ENCODE data around the gene ZFHX2. TPM values are rescaled to one million over a fixed set of nuclear protein-coding genes. Genes with fewer than 3 reads are reported as not detected.

ZFHX2 gene
- total RNA-seq, 1 donor = 0.81 TPM

GRCh38 chr14:23523229-23524016, 28.1 kb downstream of the ZFHX2 start:
- DNase-seq (ENCODE audit: low read depth in 2 of 3, low spot score in 2 of 3) = no peak

DNA sequence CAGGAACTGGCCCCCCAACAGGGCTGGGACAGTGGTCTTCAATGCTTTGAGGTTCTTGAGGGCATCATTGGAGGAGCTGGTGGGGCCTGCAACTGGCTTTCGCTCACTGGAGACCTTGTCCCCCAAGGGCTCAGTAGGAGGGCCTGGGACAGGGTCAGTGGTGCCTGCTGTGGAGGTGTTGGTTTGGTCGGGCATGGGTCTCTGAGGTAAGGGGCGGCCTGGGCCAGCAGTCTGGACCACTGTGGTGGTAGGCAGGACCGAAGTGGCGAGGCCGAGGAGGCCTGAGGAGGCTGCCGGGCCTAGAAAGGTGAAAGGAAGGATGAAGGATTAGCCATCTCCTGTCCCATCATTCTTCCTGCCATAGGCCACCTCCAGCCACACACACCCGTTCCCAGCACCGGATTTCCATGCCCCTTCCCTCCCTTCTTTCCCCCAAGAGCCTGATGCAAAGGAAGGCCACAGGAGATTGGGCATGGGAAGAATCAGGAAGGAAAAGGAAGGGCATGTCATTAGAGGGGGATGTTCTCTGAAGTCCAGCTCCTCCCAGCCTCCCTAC, 28.8 kb downstream of the ZFHX2 start:
- DNase-seq (ENCODE audit: low read depth in 2 of 3, low spot score in 2 of 3) = no peak

DNA sequence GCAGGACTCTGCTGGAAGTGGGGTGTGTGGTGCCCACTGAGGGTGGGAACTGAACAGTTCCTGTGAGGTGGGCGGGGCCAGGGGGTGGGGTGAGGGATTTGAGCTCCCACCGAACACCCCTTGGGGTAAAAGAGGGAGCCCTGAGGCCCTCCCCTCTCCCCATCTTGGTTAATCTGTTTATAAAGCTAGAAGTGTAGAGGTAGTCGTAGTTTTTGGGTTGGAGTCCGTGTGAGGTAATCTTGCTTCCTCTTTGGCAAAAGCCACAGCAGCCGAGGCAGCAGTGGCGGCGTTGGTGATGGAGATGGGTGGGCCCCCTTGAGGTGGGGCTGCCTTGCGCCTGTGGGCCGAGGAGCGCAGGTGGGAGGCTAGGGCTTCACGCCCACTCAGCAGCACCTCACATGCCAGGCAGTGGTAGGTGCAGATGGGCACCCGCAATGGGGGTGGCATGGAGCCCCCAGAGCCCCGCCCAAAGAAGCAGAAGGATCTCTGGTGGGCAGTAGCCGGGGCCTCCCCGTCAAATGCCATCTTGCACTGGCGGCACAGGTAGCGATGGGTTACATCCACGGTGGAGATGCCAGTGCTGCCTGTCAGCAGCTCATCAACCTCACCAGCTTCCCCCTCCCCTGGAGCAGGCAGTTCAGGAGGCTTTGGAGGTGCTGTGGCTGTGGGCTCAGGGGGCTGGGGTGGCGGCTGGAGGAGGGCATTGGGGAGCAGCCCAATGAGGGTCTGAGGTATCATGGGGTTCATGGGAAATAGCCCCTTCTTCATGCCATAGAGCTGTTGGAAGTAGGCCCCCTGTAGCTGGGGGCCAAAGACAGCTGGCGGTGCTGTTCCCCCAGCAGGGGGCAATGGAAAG, 29.6 kb downstream of the ZFHX2 start:
- DNase-seq (ENCODE audit: low read depth in 2 of 3, low spot score in 2 of 3) = peak in 1 of 3 donors; percentile 25

DNA sequence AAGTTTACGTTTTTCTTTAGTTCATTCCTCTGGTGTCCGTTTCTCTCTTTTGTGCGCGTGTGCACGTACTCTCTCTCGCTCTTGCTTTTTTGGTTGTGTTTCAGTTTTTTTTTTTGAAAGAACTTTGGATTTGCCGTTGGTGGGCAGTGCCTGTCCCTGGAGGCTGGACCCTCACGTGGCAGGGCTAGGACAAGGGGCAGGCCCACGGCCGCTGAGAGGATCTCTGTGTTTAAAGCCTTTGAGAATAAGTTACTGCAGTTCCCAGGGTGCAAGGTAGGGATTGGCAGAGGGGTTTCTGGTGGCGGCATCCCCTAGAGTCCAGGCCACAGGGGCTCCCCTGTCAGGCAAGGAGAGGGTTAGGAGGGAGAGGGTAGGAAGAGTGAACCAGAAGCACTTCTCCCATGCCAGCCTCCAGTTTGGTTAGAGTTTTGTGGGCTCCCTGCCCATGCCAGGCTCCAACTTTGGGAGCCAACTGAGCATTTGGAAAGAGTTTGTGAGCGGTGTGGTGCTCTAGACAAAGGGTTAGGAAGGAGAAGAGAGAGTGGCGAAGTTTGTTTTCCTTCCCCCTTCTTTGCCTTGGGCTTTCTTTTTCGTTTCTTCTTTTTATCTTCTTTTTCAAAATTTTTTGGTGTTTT, 30.5 kb downstream of the ZFHX2 start:
- DNase-seq (ENCODE audit: low read depth in 2 of 3, low spot score in 2 of 3) = no peak

DNA sequence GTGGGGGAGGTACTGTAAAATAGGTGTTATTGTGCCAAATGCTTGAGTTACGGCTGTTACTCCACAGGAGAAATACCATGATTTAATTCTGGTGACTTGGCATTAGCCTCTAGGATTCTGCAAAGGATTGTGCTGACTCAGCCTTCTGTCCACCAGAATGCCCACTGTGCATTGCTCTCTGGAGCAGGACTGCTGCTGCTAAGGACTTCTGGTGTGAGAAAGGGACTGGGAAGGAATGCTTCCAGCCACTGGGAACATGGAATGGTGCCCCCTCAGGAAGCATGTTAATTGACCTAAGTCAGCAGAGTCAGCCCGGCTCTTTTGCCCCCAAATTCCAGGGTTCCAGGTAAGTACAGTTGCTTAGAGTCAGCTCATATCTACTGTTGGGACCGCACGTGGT, 32.9 kb downstream of the ZFHX2 start:
- DNase-seq (ENCODE audit: low read depth in 2 of 3, low spot score in 2 of 3) = no peak

DNA sequence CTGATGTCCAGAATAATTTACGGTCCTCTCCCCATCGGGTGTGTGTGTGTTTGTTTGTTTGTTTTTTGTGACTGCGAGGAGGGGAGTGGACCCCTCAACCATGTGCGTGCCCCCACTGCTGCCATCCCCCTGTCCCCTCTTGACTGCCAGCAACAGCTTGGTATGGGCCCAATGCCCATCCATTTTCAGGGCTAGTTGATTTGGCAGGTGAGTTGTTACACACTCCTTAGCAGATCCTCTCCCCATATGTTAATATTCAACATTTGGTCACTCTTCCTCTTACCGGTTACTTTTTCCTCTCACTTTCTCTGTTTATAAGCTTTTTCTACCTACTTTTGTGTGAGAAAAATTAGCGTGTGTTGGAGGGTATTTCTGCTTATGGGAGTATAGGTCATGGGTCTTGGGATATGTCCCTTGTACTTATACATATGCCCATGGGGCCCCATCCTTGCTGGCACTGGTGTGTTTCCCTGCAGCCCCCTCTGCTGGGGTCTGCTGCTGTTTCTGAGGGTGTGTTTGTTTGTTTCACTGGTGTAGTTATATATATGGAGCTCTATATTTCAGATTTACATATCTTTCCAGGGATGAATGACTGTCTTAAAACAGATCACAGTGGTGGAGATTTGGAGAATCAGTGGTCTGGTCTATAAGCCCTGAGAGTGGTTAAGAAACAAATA, 33.8 kb downstream of the ZFHX2 start:
- no peak for DNase-seq (ENCODE audit: low read depth in 2 of 3, low spot score in 2 of 3)

DNA sequence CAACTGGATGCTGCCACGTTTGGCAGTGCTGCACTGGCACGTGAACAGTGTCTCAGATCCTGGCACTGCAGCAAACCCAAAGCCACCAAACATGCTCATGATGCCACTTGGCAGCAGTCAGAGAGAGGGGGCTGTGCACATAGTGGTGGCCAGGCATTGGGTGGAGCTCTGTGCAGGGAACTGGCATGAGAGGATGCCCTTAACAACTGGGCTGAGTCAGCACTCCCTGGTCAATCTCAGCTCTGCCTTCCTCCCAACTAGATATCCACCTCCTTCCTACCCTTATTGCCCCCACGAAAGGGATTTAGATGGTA, 37.0 kb downstream of the ZFHX2 start:
- DNase-seq (ENCODE audit: low read depth in 2 of 3, low spot score in 2 of 3) = no peak

DNA sequence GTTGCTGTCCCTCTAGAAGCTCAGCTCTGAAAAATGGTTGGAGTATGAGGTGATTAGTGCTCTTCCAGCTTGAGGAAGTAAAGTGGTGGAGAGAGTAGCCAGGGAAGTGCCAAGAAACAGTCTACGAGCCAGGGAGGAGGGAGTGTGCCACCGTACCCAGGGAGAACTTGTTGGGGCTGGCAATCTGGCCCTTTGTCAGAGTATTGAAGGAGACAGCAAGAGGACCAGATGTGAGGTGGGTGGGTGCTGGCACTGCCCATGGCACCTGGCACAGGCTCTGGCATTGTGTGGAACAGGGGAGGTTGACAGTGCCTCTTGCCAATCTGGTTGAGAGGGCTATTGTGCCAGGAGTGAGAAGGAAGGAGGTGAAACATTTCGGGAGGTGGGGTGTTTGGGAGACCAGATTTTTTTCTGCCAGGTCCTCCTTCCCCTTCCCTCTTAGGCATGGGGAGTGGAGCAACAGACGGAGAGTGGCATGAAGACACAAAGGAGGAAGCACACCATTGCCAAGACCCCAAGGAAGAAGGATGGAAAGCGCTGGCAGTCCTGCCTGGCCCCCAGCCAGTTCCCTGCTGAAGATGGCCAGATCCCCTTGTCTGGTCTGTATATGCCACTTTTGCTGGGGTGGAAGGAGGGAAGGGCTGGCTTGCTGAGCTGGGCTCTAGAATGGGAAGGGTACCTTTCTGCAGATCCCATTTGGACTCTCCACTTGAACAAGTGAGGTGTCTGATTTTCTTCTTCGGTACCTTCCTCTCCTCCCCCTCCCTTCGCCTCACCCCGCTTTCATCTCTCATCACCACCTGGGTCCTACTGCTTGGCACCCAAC, 37.5 kb downstream of the ZFHX2 start:
- no peak for DNase-seq (ENCODE audit: low read depth in 2 of 3, low spot score in 2 of 3)

- no peak for DNase-seq (ENCODE audit: low read depth in 2 of 3, low spot score in 2 of 3)
Measured at GRCh38 chr14:23513005-23513817, 38.4 kb downstream of the ZFHX2 start.

GRCh38 chr14:23512156-23512555, 39.4 kb downstream of the ZFHX2 start:
- peak in 2 of 3 donors; percentile 14 to 38 for DNase-seq (ENCODE audit: low read depth in 2 of 3, low spot score in 2 of 3)

DNA sequence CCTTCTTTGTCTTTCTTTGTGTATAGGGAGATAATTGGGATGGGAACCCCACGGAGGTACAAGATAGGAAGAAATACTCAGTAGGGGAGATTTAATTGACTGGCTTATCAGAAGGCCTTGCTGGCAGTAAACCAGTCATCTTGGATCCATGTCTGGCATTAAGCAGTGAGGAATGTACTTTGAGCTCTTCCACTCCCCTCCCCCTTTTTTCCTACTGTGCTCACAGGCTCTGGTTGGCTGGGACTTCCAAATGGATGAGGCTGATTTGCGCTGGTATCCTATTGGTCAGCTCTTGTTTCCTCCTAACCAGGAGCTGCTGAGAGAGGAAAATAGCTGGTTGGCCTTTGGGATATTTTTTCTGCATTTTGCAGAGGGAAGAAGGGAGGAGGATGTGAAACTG, 57.3 kb downstream of the ZFHX2 start:
- no peak for DNase-seq (ENCODE audit: low read depth in 2 of 3, low spot score in 2 of 3)

GRCh38 chr14:23492618-23493272, 58.8 kb downstream of the ZFHX2 start:
- DNase-seq (ENCODE audit: low read depth in 2 of 3, low spot score in 2 of 3) = no peak

- no peak for DNase-seq (ENCODE audit: low read depth in 2 of 3, low spot score in 2 of 3)
Measured at GRCh38 chr14:23487216-23487615, 64.3 kb downstream of the ZFHX2 start.

DNA sequence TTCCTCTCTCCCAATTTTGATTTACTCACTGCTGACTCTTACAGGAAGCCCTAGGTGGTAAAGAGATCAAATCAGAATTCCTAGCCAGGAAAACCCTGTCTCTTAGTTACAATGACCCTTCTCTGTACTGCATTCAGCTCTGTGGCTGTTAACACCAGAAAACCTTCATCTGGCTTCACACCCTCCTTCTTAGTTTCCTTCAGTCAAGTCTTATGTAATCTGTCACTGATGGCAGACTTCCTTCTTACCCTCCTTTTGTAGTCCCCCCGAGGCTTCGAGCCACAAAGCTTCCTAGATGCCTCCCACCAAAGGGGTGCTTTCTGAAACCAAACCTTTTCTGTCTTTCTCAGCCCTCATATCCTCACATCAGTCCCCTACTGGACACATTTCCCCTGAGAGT, 65.5 kb downstream of the ZFHX2 start:
- no peak for DNase-seq (ENCODE audit: low read depth in 2 of 3, low spot score in 2 of 3)

GRCh38 chr14:23485326-23485725, 66.2 kb downstream of the ZFHX2 start:
- DNase-seq (ENCODE audit: low read depth in 2 of 3, low spot score in 2 of 3) = no peak

- DNase-seq (ENCODE audit: low read depth in 2 of 3, low spot score in 2 of 3) = peak in 2 of 3 donors; percentile 18 to 23
Measured at GRCh38 chr14:23483236-23483854, 68.2 kb downstream of the ZFHX2 start.

DNA sequence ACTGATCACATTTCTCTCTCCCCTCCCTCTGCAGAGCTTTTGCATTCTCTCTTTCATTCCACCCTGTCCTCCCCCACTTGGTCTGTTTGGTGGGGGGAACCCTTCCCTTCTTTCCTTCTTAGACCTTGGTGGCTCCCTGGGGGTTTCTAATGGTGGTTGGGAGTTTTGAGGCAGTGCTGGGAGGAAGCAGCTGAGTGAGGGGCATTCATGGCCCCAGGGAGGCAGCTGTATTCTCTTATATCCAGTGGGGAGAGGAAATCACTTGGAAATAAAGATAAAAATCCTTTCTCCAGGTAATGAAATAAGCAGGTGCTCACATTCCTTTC, 68.8 kb downstream of the ZFHX2 start:
- DNase-seq (ENCODE audit: low read depth in 2 of 3, low spot score in 2 of 3) = no peak
